GM21737 (cell line): Measurements from ENCODE around the gene SYT13.

Experiments used
- ATAC-seq: cut with Tn5 transposase; IDR thresholded peaks from one replicate; pipeline ENCODE4 v1.9.1; 2021; ENCODE audit warnings: mild to moderate bottlenecking, moderate library complexity; ENCODE audit not compliant: unreplicated experiment

SYT13 gene, protein sequence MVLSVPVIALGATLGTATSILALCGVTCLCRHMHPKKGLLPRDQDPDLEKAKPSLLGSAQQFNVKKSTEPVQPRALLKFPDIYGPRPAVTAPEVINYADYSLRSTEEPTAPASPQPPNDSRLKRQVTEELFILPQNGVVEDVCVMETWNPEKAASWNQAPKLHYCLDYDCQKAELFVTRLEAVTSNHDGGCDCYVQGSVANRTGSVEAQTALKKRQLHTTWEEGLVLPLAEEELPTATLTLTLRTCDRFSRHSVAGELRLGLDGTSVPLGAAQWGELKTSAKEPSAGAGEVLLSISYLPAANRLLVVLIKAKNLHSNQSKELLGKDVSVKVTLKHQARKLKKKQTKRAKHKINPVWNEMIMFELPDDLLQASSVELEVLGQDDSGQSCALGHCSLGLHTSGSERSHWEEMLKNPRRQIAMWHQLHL

DNA sequence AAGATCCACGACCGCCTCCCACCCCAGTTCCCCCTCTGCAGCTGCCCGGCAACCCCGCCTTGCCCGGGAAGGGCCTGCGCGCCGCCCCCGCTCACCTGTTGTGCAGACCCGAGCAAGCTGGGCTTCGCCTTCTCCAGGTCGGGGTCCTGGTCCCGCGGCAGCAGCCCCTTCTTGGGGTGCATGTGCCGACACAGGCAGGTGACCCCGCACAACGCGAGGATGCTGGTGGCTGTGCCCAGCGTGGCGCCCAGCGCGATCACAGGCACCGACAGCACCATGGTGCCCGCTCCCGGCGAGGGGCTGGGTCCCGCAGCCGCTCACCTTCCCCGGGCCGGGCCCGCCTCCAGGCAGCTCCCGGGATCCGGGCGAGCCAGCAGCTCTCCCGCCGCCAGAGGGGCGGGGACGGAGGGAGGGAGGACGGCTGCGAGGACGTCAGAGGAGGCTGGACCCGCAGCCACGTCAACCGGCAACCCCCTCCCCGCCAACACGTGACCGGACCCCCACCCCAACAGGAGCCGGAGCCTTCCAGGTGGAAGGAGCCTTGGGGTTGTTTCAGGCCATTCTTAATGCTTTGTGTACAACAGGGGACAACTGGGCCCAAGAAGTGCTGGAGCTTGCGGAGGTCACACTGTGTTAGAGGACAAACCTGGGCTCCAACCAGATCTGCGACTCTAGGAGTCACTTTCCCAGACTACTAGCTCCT lies at the start of gene SYT13:
TSS of gene SYT13 (minus strand) at position 412 of the 703 bp plus-strand sequence. CDS start at position 278, 134 bp downstream.
- no peak for ATAC-seq

- ATAC-seq, result no peak
Measured at GRCh38 chr11:45335434-45335833, 49.3 kb upstream of the SYT13 start.

DNA sequence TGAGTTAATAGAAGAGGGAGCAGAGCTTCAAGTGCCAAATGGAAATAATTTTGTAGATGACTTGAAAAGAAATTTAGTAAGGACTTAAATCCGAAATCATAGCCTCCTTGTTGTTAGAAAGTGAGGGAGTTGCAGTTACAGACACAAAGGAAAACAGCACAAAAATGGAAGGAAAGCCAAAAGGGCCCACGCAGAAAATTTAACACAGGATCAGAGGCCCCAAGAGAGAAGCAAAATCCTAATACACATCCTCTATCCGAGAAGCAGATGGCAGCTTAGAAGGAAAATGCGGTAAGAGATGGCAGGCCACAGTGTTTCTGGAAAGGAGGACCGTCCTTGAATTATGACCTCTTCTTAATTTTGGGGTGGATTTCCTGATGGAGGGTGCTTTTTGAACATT lies 48.7 kb upstream of the SYT13 start:
- no peak for ATAC-seq

- no peak for ATAC-seq
Measured at GRCh38 chr11:45334410-45334809, 48.3 kb upstream of the SYT13 start.

DNA sequence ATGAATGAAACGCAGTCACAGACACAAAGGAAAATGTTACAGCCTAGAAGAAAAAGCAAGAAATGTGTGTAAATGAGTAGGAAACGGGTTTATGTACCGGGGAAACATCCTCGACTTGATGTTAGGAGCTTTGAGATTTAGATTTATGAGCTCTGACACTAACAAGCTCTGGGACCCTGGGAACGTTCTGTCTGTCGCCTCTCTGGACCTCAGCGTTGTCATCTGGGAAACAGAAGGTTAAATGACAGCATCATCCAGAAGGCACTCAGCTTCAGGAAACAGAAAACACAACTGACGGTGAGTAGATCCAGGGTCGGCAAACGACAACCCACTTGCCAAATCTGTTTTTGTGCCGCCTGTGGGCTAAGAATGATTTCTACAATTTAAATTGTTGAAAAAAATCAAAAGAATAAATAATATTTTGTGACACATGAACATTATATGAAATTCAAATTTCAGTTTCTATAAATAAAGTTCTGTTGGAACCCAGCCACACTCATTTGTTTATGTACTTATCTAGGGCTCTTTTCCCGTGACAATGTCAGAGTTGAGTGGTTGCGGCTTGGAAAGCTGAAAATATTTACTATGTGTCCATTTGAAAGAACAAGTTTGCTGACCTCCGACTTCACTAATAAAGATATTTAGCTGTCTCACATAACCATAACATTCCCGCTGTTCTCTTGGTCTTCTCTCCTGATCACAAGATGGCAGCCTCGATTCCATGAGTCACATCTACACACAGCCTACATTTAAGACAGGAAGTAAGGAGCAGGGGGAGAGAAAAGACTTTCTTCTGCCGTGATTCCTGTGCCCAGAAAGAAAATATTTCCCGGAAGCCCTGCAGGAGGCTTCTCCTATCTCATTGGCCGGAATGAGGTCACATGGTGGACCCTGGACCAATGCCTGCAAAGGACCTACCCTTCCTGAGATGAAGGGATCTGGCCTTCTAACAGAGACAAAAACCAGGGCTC lies 47.1 kb upstream of the SYT13 start:
- ATAC-seq, result no peak

- no peak for ATAC-seq
Measured at GRCh38 chr11:45332276-45332934, 46.3 kb upstream of the SYT13 start.

DNA sequence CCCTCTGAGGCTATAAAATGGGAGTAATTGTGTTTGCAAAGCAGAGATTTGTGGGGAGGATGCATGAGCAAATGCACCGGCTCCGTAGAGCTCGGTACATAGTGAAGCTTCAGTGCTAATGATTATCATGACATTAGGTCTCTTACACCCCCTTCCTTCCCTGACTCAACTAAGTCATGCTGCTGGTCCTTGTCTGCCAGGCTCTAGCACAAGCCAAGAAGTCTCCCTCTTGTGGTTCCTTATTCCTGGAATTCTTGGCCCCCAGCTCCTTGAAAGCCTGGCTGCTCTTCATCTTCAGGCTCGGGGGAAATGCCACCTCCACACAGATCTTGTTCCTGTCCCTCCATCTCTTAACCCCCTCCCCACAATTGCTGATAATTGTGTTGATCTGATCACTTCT lies 45.7 kb upstream of the SYT13 start:
- ATAC-seq, result no peak

DNA sequence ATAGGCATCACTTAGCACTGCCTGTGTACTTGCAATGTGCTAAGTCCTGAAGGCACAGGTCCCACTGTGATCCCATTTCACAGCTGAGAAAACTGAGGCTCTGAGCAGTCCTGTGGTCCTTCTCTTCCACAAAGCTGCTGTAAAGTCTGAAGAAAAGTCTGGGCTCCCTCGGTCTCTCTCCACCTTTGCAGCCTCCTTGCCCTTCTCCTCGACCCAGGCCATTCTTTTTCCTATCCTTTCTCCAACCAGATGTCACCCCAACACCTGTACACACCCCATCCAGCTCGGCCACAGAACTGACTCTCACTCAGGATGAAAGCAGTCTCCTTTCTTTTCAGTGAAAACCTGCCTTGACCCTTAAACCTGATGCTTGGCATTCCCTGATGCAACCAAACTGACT lies 42.6 kb upstream of the SYT13 start:
- ATAC-seq, result no peak

DNA sequence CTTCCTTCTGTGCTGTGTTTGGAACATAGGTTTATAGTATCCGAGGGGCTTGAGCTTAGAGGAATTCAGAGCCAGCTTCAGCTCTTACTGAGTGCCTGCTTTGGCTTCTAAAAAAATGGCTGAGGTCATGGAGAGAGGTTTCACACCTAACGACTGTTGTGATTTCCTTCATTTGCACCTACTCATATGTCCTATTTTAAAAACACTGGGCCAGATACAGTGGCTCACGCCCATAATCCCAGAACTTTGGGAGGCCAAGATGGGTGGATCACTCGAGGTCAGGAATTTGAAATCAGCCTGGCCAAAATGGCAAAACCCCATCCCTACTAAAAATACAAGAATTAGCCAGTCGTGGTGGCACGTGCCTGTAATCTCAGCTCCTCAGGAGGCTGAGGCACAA lies 38.3 kb upstream of the SYT13 start:
- ATAC-seq, result no peak

DNA sequence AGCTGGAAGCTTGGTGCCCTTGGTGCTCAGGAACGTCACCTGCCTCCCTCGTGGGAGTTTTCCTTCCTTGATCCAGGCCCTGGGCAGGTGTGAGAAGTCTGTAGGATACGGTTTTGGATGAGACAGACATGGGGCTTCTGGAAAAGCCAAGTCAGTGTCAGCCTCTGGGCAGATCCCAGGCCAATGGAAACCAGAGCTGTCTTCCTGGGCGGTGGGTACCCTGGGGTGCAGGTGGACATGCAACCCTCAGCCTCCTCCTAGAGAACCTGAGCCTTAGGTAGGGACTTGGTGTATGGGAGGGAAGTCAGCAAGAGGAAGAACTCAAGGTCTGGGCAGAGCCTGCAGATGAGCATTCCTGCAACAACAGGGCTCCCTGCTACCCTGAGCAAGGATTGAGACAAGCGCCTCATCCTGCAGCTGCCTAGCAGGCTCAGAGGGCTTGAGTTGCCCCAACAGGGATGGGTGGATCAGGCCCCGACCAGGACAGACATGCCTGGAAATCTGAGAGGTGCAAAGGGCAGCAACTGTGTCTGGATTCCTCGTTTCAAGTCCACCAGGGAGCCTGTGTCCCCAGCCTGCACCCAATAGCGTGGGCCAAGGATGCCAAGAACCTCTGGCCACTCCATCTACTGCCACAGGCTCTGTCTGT lies 37.6 kb upstream of the SYT13 start:
- no peak for ATAC-seq

DNA sequence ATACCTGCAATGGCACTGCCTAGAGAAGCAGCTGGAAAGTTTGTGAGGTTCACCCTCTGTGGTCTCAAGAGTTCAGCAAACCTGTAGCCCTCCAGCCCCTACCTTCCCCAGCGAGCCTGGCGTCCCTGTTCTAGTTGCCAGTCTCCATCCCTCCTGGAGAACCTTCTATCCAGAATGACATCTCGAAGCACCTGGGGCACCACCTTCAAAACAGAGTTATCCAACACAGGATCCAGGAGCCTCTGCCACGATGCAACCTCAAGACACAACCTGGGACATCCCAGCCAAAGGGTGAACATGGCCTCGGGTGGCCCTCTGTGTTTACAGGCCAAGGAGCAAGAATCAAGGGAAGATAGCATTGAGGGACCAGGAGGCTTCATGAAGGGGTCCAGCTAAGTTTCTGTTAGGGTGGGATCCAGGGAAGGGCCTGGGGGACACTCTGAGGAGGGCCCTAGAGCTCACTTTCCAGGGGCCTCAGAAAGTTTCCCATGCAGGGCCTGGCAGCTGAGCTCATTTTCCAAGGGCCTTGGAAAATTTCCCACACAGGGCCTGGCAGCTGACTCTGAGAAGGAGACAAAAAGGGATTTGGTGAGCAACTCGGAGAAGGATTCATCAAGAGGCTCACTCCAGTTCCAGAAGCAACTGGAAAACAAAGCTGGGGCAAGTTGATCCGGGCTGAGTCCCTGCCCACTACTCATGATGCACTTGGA lies 36.9 kb upstream of the SYT13 start:
- no peak for ATAC-seq

DNA sequence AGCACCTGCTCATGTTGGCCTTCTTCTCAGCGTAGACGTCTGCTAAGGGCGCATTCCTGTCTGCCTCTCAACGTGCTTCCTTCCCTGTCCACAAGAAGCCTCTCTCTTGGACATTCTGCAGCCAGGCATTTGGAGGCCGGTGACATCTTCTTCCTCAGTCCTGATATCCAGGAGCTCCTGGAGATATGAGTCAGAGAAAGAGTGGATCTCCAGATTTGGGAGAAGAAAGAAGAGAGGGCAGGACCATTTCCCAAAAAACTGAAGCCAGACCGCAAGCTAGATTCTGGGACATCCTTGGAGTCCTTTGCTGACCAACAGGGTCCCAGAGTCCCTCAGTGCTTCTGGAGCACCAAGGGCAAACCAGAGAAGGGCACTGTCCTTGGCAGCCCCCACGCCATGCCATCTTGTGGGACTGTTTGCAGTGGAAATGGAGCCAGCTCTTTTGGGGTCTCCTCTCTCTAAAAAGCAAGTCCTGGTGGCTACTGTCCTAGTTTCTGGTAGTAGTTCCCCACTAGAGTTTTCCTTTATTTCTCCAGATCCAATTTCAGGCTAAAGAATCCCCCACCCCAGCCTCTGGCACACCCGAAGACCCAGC lies 36.1 kb upstream of the SYT13 start:
- no peak for ATAC-seq

DNA sequence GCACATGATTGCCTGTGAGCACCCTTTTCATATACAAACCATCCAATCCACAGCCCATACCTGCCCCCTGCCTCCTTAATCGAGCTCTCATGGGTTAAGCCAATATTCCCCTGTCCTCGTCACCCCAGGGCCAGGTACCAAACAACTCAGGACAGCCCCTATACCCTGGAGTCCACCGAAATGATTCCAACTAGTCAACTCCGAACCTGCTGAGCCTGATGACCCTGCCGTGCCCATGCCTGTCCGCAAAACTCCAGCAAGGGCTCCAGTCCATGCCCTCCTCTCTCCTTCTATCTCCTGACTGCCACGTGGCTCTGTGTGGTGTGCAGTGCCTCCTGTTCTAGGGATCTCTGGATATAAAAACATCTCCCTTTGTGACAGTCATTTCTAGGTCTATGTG lies 35.5 kb upstream of the SYT13 start:
- no peak for ATAC-seq

GRCh38 chr11:45321031-45321595 lies 35.0 kb upstream of the SYT13 start:
- no peak for ATAC-seq

GRCh38 chr11:45320371-45320770 lies 34.2 kb upstream of the SYT13 start:
- ATAC-seq, result no peak

- ATAC-seq, result no peak
Measured at GRCh38 chr11:45319077-45319476, 32.9 kb upstream of the SYT13 start.

- no peak for ATAC-seq
Measured at GRCh38 chr11:45318516-45318915, 32.4 kb upstream of the SYT13 start.

- no peak for ATAC-seq
Measured at GRCh38 chr11:45316258-45316657, 30.1 kb upstream of the SYT13 start.

DNA sequence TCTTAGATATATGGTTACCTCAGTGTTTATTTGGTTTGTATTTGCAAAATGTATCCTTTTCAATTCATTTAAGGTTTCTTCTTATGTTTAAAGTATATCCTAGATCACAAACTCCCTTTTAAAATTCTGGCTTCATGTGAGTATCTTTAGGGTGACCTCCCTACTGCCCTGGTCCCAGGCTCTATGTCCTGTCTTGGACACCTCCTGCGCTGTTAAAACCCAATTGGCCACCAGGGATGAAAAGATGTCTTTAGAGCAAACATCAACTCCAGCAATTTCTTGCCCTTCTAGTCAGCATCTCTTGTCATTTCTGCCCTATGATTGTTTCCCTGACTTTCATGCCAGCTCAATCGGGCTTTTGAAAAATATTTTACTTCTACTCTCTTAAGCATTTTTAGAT lies 28.8 kb upstream of the SYT13 start:
- ATAC-seq, result no peak
